ENCODE measurements around the gene CD27.

GRCh38 chr12:6420364-6420763 lies 24.4 kb upstream of the CD27 start:
- no peak for TF ChIP-seq CTCF (conservative IDR thresholded peaks at IDR 0.05 in 1 of 2, IDR thresholded peaks at IDR 0.05 in 1 of 2; ENCODE audit: low read depth in 1 of 2, low read length in 2 of 2)
- TF ChIP-seq EZH2 (IDR thresholded peaks at IDR 0.05; ENCODE audit: low read length, missing control alignments), result no peak
